Non-pigmented ciliary epithelial cell (primary cell): ENCODE data around the gene PES1.
"Not testable (repeated sequence)": the region's sequence is repeated elsewhere in the genome, so short reads cannot be mapped to it uniquely, and the experiment has no call there.

Source experiments
- DNase-seq: peaks from one replicate; pipeline ENCODE4 v3.0.0-alpha.2; 2010; ENCODE audit warnings: low read depth

PES1 gene

GRCh38 chr22:30607939-30608338, 16.2 kb upstream of the PES1 start:
- DNase-seq: no peak

GRCh38 chr22:30607300-30607930, 15.7 kb upstream of the PES1 start:
- DNase-seq: no peak

DNA sequence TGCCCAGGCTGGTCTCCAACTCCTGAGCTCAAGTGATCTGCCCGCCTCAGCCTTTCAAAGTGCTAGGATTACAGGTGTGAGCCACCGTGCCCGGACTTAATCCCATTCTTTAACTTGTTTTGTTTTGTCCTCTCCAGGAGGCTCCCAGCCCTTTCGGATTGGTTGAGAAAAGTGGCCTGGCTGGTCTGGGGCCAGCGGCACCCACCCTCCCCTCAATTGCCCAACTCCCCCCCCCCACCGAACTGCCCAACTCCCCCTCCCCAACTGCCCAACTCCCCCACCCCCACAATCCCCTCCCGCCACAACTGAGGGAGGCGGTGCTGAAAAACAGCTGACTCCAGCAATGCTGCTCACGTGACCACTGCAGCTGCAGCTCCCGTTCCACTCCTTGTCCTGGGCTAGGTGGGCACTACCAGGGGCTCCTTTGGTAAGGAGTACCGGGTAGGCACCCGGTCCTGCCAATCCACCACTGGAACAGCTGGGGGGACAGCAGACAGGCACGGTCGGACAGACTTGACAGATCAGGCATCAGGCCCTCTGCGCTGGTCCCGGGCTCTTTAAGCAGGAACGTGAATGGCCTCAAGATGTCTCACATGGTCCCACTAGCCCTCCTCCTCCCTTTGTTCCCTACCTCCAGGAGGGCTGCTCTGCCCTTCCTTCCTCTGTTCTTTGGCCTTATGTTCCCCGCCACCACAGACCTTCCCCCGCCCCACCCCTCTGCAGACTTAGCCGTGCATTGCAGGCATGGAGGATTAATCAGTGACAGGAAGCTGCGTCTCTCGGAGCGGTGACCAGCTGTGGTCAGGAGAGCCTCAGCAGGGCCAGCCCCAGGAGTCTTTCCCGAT, 15.0 kb upstream of the PES1 start, which contains the start of gene TCN2:
TCN2 (plus strand) TSS at position 720 of the 845 bp plus-strand sequence. CDS start 158 bp downstream, outside the sequence.
- DNase-seq: no peak

GRCh38 chr22:30605449-30606110, 13.9 kb upstream of the PES1 start:
- DNase-seq: no peak

GRCh38 chr22:30604723-30605122, 13.0 kb upstream of the PES1 start:
- no peak for DNase-seq

- DNase-seq: no peak
Observed at GRCh38 chr22:30603801-30604200, 12.1 kb upstream of the PES1 start.

GRCh38 chr22:30602049-30602448, 10.3 kb upstream of the PES1 start:
- no peak for DNase-seq

DNA sequence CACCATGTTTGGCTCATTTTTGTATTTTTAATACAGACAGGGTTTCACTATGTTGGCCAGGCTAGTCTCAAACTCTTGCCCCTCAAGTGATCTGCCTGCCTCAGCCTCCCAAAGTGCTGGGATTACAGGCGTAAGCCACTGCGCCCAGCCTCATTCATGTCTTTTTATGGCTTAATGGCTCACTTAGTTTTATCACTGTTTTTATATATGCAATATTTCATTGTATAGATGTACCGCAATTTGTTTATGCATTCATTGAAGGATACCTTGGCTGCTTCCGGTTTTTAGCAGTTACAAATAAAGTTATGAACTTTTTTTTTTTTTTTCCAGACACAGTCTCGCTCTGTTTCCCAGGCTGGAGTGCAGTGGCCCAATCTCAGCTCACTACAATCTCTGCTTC, 9.8 kb upstream of the PES1 start:
- no peak for DNase-seq

GRCh38 chr22:30600921-30601320, 9.2 kb upstream of the PES1 start:
- DNase-seq: no peak

DNA sequence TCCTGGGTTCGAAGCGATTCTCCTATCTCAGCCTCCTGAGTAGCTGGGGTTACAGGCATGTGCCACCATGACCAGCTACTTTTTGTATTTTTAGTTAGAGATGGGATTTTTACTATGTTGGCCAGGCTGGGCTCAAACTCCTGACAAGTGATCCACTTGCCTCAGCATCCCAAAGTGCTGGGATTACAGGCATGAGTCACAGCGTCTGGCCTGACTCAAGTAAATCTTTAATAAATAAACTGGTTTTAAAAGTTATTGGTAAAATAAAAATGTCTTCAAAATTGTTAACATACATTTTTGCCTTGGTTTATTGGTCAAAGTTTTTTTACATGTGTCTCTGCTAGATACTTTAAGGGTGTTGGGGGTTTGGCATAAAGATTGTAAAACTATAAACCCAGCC, 7.3 kb upstream of the PES1 start:
- DNase-seq: no peak

GRCh38 chr22:30596886-30597285, 5.2 kb upstream of the PES1 start:
- no peak for DNase-seq

GRCh38 chr22:30596199-30596598, 4.5 kb upstream of the PES1 start:
- DNase-seq: no peak

- not testable (repeated sequence) for DNase-seq
Observed at GRCh38 chr22:30592360-30592713, 627 bp upstream of the PES1 start.

- no peak for DNase-seq
Observed at GRCh38 chr22:30591191-30591587, 521 bp downstream of the PES1 start.

- DNase-seq: no peak
Observed at GRCh38 chr22:30586414-30586813, 5.3 kb downstream of the PES1 start.

- DNase-seq: no peak
Observed at GRCh38 chr22:30584441-30584840, 7.3 kb downstream of the PES1 start.

DNA sequence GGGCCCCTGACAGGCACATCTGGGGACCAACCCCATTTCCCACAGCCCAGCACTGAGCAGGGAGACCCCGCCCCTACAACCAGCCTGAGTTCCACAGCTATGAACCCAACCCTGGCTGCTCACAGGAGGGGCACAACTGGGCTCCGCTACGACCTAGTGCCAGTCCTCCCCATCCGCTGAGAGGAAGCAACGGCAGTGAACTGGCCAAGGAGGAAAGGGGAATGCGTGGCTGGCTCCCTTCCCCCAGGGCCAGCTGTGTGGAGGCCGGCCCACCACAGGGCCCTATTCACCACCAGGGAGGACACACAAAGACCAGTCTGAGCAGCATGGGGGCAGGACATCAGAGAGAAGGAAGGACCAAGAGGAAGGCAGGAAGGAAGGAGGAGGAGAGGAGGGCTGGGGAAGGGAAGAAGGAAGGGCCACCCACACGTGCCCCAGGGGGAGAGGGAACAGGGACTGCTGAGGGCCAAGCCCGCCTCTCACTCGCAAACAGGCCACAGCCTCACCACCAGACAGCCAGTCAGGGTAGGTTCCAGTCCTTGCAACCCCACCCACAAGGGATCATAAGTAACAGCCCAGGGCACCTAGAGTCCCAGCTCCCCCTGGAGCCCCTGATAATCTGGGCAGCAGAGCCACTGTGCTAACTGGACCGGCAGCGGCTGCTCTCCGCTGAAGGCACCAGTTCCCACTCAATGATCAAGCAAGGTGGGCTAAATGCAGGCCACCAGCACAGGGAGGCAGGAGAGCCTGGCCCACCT, 8.7 kb downstream of the PES1 start:
- no peak for DNase-seq

GRCh38 chr22:30582051-30582450, 9.7 kb downstream of the PES1 start:
- no peak for DNase-seq

- no peak for DNase-seq
Observed at GRCh38 chr22:30580896-30581295, 10.8 kb downstream of the PES1 start.

DNA sequence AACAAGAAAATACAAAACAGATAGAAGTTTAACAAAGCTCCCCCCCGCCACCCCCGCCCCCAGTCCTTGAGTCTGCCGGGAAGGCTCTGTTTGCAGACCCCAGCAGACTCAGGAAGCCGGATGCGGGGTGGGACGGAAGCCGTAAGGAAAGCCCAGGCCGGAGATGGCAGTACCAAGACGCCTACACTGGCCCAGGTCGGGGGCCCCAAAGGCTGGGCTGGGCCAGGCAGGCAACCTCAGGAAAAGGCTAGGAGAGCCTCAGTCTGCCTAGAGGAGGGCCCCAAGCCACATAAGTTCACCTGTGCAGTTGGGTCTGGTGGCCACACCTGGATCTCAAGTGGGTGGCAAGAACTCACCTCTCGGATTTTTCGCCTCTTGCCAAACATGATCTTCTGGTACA, 13.2 kb downstream of the PES1 start:
- no peak for DNase-seq

DNA sequence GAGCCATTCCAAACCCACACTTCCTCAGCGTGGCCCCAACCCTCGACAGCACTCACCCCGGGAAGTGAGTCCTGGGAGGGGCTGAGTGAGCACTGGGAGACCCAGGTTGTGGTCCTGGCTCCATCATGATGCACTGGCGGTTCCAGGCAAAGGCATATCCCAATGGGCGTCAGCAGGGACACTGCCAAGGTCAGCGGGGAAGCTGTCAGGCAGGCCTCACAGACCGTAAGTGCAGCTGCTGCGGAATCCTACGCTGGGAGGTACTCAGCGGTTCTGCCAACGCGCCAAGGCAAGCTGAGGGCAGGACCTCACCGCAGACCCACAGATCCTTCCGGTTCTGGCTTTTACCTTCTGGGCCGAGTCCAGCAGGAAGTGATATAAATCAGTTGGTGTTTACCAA, 15.9 kb downstream of the PES1 start:
- DNase-seq: no peak

GRCh38 chr22:30574997-30575671, 16.6 kb downstream of the PES1 start:
- no peak for DNase-seq
